HepG2 (cell line): ENCODE measurements around the gene NKAIN4. TPM values are rescaled to one million over a fixed set of nuclear protein-coding genes. Genes with fewer than 3 reads are reported as not detected.

Experiments
- ARHGAP35 ChIP-seq: sonication (generic); formaldehyde crosslinking; IDR thresholded peaks from 2 replicates; pipeline ENCODE4 v1.9.0; 2022; ENCODE audit warnings: mild to moderate bottlenecking, inconsistent platforms, moderate library complexity, missing genetic modification reagents, borderline replicate concordance
- FOXA1 ChIP-seq, 2 experiments: fragments of 450-650 bp in 1 of 2; sonication (generic) in 1 of 2; formaldehyde crosslinking in 1 of 2; IDR thresholded peaks; 2 replicates each; pipeline versions ENCODE4 v1.4.0 to v1.6.1; 2016 to 2020; ENCODE audit warnings: missing genetic modification reagents in 1 of 2
- NR3C1 ChIP-seq: sonication (generic); formaldehyde crosslinking; IDR thresholded peaks from 2 replicates; pipeline ENCODE4 v1.4.0; 2020; ENCODE audit warnings: missing genetic modification reagents
- SETDB1 ChIP-seq: sonication (generic); formaldehyde crosslinking; IDR thresholded peaks from 2 replicates; pipeline ENCODE4 v1.5.1; 2020; ENCODE audit warnings: missing genetic modification reagents, mild to moderate bottlenecking, borderline replicate concordance
- THAP9 ChIP-seq: sonication (generic); formaldehyde crosslinking; IDR thresholded peaks from 2 replicates; pipeline ENCODE4; 2020; ENCODE audit warnings: missing genetic modification reagents, mild to moderate bottlenecking, borderline replicate concordance
- TSC22D2 ChIP-seq: sonication (generic); formaldehyde crosslinking; IDR thresholded peaks from 2 replicates; pipeline ENCODE4 v1.5.1; 2020; ENCODE audit warnings: missing genetic modification reagents, mild to moderate bottlenecking, borderline replicate concordance
- ZNF225 ChIP-seq: sonication (generic); formaldehyde crosslinking; IDR thresholded peaks from 2 replicates; pipeline ENCODE4 v1.4.0; 2020; ENCODE audit warnings: mild to moderate bottlenecking, missing genetic modification reagents
- ZNF790 ChIP-seq: sonication (generic); formaldehyde crosslinking; IDR thresholded peaks from 2 replicates; pipeline ENCODE4 v1.8.0; 2022; ENCODE audit warnings: missing genetic modification reagents, mild to moderate bottlenecking, borderline replicate concordance
- ZNF850 ChIP-seq: sonication (generic); formaldehyde crosslinking; conservative IDR thresholded peaks from 2 replicates; pipeline ENCODE4 v1.9.0; 2021; ENCODE audit warnings: mild to moderate bottlenecking, missing genetic modification reagents
- polyA plus RNA-seq, 8 experiments: library from polyadenylated mRNA; depleted of rRNA in 3 of 8; stranded (reverse) in 7 of 8; unstranded in 1 of 8; fragments of >200 nt; fragmentation: Illumina TruSeq in 4 of 8; extraction: Trizol in 4 of 8; gene quantifications; 2 replicates each; pipeline versions ENCODE4 v1.2.1 to v1.2.3, GENCODE V29; 2011 to 2016; ENCODE audit warnings: low read depth in 4 of 8, missing spikeins in 1 of 8, mixed read lengths in 1 of 8; ENCODE audit not compliant: insufficient read depth in 1 of 8
- total RNA-seq, 5 experiments: library from RNA; depleted of rRNA; stranded (reverse); fragments of >200 nt; fragmentation: Illumina TruSeq; extraction: Trizol; gene quantifications; 2 replicates each; pipeline ENCODE4 v1.2.3, GENCODE V29; 2016; ENCODE audit warnings: low read depth in 1 of 5
- TF ChIP-seq, protein P1 (sequence below): sonication (generic); formaldehyde crosslinking; IDR thresholded peaks from 2 replicates; pipeline ENCODE4 v1.4.0; 2020; ENCODE audit warnings: mild to moderate bottlenecking, missing genetic modification reagents
- TF ChIP-seq, protein P2 (sequence below): sonication (generic); formaldehyde crosslinking; conservative IDR thresholded peaks from 2 replicates; pipeline ENCODE4 v1.4.0; 2020; ENCODE audit warnings: missing genetic modification reagents
- TF ChIP-seq, protein P3 (sequence below): sonication (generic); formaldehyde crosslinking; IDR thresholded peaks from 2 replicates; pipeline ENCODE4 v1.9.0; 2022; ENCODE audit warnings: low read depth, missing genetic modification reagents

NKAIN4 gene
- total and polyA plus RNA-seq, 2 of the 13 experiments (the other 11 are each of a cell fraction or from before 2014, with no cell fraction given), result not detected

GRCh38 chr20:63290677-63291472, 36.6 kb upstream of the NKAIN4 start (continued):
- TF ChIP-seq THAP9 (CRISPR knock-in tag) (peak; percentile 55), NR3C1 (no peak), ZNF850 (CRISPR knock-in tag) (no peak), TSC22D2 (CRISPR knock-in tag) (no peak), SETDB1 (CRISPR knock-in tag) (no peak), ARHGAP35 (CRISPR knock-in tag) (no peak; the same call in 1 of the 2 replicates), ZNF790 (CRISPR knock-in tag) (no peak), FOXA1 (IDR thresholded peaks at IDR 0.05) (no peak), FOXA1 (CRISPR knock-in tag; IDR thresholded peaks at IDR 0.05) (0 out of 2 replicates have a peak, but pooled peaks have one; percentile 4), ZNF225 (peak; percentile 48; the same call in 1 of the 2 replicates)
- TF ChIP-seq, protein P1, sequence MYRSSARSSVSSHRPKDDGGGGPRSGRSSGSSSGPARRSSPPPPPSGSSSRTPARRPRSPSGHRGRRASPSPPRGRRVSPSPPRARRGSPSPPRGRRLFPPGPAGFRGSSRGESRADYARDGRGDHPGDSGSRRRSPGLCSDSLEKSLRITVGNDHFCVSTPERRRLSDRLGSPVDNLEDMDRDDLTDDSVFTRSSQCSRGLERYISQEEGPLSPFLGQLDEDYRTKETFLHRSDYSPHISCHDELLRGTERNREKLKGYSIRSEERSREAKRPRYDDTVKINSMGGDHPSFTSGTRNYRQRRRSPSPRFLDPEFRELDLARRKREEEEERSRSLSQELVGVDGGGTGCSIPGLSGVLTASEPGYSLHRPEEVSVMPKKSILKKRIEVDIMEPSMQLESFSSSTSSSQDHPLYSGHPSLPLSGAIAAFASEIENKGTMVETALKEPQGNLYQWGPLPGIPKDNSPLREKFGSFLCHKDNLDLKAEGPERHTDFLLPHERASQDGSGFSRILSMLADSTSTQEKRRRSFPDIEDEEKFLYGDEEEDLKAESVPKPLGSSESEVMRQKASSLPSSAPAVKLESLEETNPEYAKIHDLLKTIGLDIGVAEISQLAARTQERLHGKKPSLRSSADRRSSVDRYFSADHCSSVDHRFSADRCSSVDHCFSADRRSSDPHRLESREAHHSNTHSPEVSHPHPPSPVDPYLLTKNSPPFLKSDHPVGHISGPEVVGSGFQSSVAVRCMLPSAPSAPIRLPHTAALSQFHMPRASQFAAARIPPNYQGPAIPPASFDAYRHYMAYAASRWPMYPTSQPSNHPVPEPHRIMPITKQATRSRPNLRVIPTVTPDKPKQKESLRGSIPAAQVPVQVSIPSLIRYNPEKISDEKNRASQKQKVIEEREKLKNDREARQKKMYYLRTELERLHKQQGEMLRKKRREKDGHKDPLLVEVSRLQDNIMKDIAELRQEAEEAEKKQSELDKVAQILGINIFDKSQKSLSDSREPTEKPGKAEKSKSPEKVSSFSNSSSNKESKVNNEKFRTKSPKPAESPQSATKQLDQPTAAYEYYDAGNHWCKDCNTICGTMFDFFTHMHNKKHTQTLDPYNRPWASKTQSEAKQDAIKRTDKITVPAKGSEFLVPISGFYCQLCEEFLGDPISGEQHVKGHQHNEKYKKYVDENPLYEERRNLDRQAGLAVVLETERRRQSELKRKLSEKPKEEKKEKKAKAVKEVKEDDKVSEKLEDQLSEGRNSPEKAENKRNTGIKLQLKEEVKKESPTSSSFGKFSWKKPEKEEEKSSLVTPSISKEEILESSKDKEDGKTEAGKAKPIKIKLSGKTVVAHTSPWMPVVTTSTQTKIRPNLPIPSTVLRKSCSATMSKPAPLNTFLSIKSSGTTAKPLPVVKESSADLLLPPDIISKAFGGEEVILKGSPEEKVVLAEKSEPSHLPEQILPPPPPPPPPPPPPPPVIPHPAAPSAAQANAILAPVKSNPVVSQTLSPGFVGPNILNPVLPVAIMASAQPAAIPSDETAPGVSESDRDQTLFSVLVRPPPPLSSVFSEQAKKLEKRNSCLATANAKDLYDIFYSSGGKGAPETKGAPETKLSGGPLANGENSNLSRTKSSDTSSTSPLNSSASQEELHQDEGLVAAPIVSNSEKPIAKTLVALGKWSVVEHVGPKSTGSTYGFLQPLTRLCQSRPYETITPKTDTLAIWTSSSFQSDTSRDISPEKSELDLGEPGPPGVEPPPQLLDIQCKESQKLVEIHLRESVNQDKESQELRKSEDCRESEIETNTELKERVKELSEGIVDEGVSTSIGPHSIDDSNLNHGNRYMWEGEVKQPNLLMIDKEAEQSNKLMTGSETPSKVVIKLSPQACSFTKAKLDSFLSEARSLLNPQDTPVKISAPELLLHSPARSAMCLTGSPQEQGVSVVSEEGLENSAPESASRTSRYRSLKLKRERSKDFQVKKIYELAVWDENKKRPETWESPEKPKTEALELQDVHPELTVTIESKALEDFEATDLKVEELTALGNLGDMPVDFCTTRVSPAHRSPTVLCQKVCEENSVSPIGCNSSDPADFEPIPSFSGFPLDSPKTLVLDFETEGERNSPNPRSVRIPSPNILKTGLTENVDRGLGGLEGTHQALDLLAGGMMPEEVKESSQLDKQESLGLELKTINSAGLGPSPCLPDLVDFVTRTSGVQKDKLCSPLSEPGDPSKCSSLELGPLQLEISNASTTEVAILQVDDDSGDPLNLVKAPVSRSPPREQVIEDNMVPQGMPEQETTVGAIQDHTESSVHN, result no peak
- TF ChIP-seq, protein P2, sequence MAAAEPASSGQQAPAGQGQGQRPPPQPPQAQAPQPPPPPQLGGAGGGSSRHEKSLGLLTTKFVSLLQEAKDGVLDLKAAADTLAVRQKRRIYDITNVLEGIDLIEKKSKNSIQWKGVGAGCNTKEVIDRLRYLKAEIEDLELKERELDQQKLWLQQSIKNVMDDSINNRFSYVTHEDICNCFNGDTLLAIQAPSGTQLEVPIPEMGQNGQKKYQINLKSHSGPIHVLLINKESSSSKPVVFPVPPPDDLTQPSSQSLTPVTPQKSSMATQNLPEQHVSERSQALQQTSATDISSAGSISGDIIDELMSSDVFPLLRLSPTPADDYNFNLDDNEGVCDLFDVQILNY (CRISPR knock-in tag), result no peak
- TF ChIP-seq, protein P3, sequence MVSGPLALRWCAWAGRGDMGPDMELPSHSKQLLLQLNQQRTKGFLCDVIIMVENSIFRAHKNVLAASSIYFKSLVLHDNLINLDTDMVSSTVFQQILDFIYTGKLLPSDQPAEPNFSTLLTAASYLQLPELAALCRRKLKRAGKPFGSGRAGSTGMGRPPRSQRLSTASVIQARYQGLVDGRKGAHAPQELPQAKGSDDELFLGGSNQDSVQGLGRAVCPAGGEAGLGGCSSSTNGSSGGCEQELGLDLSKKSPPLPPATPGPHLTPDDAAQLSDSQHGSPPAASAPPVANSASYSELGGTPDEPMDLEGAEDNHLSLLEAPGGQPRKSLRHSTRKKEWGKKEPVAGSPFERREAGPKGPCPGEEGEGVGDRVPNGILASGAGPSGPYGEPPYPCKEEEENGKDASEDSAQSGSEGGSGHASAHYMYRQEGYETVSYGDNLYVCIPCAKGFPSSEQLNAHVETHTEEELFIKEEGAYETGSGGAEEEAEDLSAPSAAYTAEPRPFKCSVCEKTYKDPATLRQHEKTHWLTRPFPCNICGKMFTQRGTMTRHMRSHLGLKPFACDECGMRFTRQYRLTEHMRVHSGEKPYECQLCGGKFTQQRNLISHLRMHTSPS (CRISPR knock-in tag), result peak; percentile 82
